ENCODE measurements around the gene ARPC5. TPM values are rescaled to one million over a fixed set of nuclear protein-coding genes. Genes with fewer than 3 reads are reported as not detected.

Gene ARPC5
- total and polyA plus RNA-seq, 2 donors (not counting 1 experiment from before 2014, with no cell fraction given), result 28.3 to 103 TPM

DNA sequence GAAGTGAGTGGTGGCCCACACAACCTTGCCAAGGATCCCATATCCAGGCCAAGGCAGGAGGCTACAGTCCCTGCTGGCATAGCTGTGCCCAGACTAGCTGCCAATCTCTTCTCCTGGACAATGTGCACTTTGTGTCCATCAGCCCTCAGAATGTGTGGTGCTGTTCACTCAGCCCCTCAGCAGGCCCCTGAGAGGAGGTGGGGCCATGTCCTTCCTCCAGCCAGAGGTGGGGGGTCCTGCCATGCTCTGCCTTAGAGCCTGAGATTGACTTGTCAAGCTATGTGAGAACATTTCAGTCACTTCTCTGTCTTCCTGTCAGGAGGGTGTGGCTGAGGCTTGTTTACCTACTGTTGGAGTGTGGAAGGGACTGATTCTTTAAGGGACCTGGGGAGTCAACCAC lies 46.8 kb downstream of the ARPC5 start:
- H3K4me3 ChIP-seq (ENCODE audit: control extremely low read depth in 1 of 5, extremely low read depth in 1 of 5, insufficient read depth in 1 of 5, low read depth in 2 of 5, low read length in 4 of 5), result peak overlapping the region in 2 of 5 experiments; percentile 46 to 81
- Mint-ChIP-seq H3K4me1 (peaks cover 60% of the 10 kb centered on the region), H3K27ac (peak overlapping the region; percentile 95), H3K4me3 (peak overlapping the region; percentile 37), H3K27me3 (no peaks in the 10 kb centered on the region), H3K9me3 (ENCODE audit: insufficient read depth) (peaks cover 2% of the 10 kb centered on the region)
- no peak for ATAC-seq (ENCODE audit: low read depth)
- H3K27me3 ChIP-seq (replicated peaks in 1 of 4; ENCODE audit: control extremely low read depth in 1 of 4, control insufficient read depth in 3 of 4, insufficient read depth in 4 of 4, low read length in 3 of 4), result no peaks in the 10 kb centered on the region
- H3K9me3 ChIP-seq (ENCODE audit: control extremely low read depth in 1 of 3, control insufficient read depth in 2 of 3, insufficient read depth in 1 of 3, low read length in 2 of 3), result no peaks in the 10 kb centered on the region
- TF ChIP-seq, protein P1, sequence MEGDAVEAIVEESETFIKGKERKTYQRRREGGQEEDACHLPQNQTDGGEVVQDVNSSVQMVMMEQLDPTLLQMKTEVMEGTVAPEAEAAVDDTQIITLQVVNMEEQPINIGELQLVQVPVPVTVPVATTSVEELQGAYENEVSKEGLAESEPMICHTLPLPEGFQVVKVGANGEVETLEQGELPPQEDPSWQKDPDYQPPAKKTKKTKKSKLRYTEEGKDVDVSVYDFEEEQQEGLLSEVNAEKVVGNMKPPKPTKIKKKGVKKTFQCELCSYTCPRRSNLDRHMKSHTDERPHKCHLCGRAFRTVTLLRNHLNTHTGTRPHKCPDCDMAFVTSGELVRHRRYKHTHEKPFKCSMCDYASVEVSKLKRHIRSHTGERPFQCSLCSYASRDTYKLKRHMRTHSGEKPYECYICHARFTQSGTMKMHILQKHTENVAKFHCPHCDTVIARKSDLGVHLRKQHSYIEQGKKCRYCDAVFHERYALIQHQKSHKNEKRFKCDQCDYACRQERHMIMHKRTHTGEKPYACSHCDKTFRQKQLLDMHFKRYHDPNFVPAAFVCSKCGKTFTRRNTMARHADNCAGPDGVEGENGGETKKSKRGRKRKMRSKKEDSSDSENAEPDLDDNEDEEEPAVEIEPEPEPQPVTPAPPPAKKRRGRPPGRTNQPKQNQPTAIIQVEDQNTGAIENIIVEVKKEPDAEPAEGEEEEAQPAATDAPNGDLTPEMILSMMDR (IDR thresholded peaks at IDR 0.05), result no peak
- TF ChIP-seq EZH2 (IDR thresholded peaks at IDR 0.05; ENCODE audit: borderline replicate concordance, insufficient read depth, low read depth, low read length, poor library complexity, severe bottlenecking), result no peak
- H3K4me1 ChIP-seq (ENCODE audit: control insufficient read depth in 2 of 2, insufficient read depth in 2 of 2, low read length in 2 of 2), result peaks cover 60 to 62% of the 10 kb centered on the region in 2 donors
- H3K9ac ChIP-seq (ENCODE audit: low read length), result peak overlapping the region; percentile 34
- DNase-seq, result no peak
- ChIA-PET POLR2A (interaction anchor here (1.4 to 1.9 kb wide), 3 partner anchors 8 to 118 kb away, joined by 3 to 12 read pairs (median 4); no protein-coding TSS in a partner anchor), CTCF (interaction anchor here (1.0 to 2.8 kb wide), 4 partner anchors 10 to 327 kb away, joined by 4 to 26 read pairs (median 9); no protein-coding TSS in a partner anchor)
- H3K27ac ChIP-seq (ENCODE audit: low read length in 2 of 2), result peak overlapping the region; percentile 91 to 93
- intact Hi-C loops (cut with micrococcal nuclease), result no loop called here
- peaks cover 0 to 8% of the 10 kb centered on the region in 2 experiments for H3K36me3 ChIP-seq (replicated peaks in 1 of 2; ENCODE audit: control extremely low read depth in 1 of 2, control insufficient read depth in 1 of 2, extremely low read depth in 1 of 2, insufficient read depth in 2 of 2, low read length in 1 of 2)
- H3K4me2 ChIP-seq (replicated peaks; ENCODE audit: low read depth, low read length, poor library complexity, severe bottlenecking), result peak overlapping the region; percentile 73
- H4K20me1 ChIP-seq (ENCODE audit: control insufficient read depth, insufficient read depth, low read length, poor library complexity, severe bottlenecking), result no peaks in the 10 kb centered on the region
- H3K79me2 ChIP-seq (ENCODE audit: control insufficient read depth, insufficient read depth, low read length), result peaks cover 16% of the 10 kb centered on the region
- H2AFZ ChIP-seq (ENCODE audit: insufficient read depth, low read depth, low read length, poor library complexity, severe bottlenecking), result peak overlapping the region; percentile 44

DNA sequence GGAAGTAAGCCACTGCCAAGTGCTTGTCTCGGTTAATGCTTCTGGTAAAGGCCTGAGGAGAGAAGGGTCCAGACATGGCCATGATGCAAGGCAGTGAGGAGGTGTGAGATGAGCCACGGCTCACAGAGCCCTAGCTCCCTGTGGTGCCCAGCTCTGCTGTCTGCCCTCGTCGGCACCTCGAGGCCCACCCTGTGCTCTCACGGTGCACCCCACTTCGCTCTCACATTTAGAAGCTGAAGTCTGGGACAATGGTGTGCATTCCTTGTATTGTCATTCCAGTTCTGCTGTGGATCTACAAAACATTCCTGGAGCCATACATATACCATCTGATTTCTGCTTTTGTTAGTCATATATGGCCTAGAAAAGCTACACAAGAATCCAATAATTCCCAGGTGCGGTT lies 48.7 kb downstream of the ARPC5 start:
- peaks cover 20% of the 10 kb centered on the region for H3K79me2 ChIP-seq (ENCODE audit: control insufficient read depth, insufficient read depth, low read length)
- peaks cover 45% of the 10 kb centered on the region for H3K4me1 Mint-ChIP-seq
- peak overlapping the region; percentile 20 for H3K27ac Mint-ChIP-seq
- peaks cover 47 to 51% of the 10 kb centered on the region in 2 donors for H3K4me1 ChIP-seq (ENCODE audit: control insufficient read depth in 2 of 2, insufficient read depth in 2 of 2, low read length in 2 of 2)
- no peak for TF ChIP-seq EZH2 (IDR thresholded peaks at IDR 0.05; ENCODE audit: borderline replicate concordance, insufficient read depth, low read depth, low read length, poor library complexity, severe bottlenecking)
- TF ChIP-seq, protein P1 (IDR thresholded peaks at IDR 0.05), result no peak
- H3K36me3 ChIP-seq (replicated peaks in 1 of 2; ENCODE audit: control extremely low read depth in 1 of 2, control insufficient read depth in 1 of 2, extremely low read depth in 1 of 2, insufficient read depth in 2 of 2, low read length in 1 of 2), result peaks cover 0 to 8% of the 10 kb centered on the region in 2 experiments
- H3K27me3 ChIP-seq (replicated peaks in 1 of 4; ENCODE audit: control extremely low read depth in 1 of 4, control insufficient read depth in 3 of 4, insufficient read depth in 4 of 4, low read length in 3 of 4), result no peaks in the 10 kb centered on the region
- H2AFZ ChIP-seq (ENCODE audit: insufficient read depth, low read depth, low read length, poor library complexity, severe bottlenecking), result no peak overlapping the region
- no peak overlapping the region for H3K9ac ChIP-seq (ENCODE audit: low read length)
- no peak overlapping the region for H3K27ac ChIP-seq (ENCODE audit: low read length in 2 of 2)
- CTCF ChIA-PET, result interaction anchor here (1.0 kb wide), 1 partner anchor 20 kb away, joined by 4 read pairs; no protein-coding TSS in a partner anchor
- intact Hi-C loops (cut with micrococcal nuclease), result no loop called here
- ATAC-seq (ENCODE audit: low read depth) (no peak), DNase-seq (no peak)
- POLR2A ChIA-PET, result interaction anchor here (0.6 to 0.9 kb wide), 3 partner anchors 13 to 251 kb away, joined by 5 to 10 read pairs (median 9); partner anchors contain the start of gene SMG7
- no peaks in the 10 kb centered on the region for H4K20me1 ChIP-seq (ENCODE audit: control insufficient read depth, insufficient read depth, low read length, poor library complexity, severe bottlenecking)
- H3K4me2 ChIP-seq (replicated peaks; ENCODE audit: low read depth, low read length, poor library complexity, severe bottlenecking), result no peak overlapping the region
- H3K4me3 ChIP-seq (ENCODE audit: control extremely low read depth in 1 of 5, extremely low read depth in 1 of 5, insufficient read depth in 1 of 5, low read depth in 2 of 5, low read length in 4 of 5), result no peak overlapping the region
- WGBS (ENCODE audit: insufficient coverage), result 99% methylated on average over 8 of the region's 8 CpGs
- H3K27me3 Mint-ChIP-seq, result no peaks in the 10 kb centered on the region
- H3K4me3 Mint-ChIP-seq, result no peak overlapping the region
- no peaks in the 10 kb centered on the region for H3K9me3 ChIP-seq (ENCODE audit: control extremely low read depth in 1 of 3, control insufficient read depth in 2 of 3, insufficient read depth in 1 of 3, low read length in 2 of 3)
- peaks cover 2% of the 10 kb centered on the region for H3K9me3 Mint-ChIP-seq (ENCODE audit: insufficient read depth)
